ENCODE measurements around the gene XXYLT1.

XXYLT1 gene

GRCh38 chr3:195238081-195238571, 32.8 kb downstream of the XXYLT1 start:
- H3K4me1 ChIP-seq (ENCODE audit: control insufficient read depth, low read length): no peaks in the 10 kb centered on the region
- H3K27me3 ChIP-seq (ENCODE audit: control insufficient read depth, low read length): no peaks in the 10 kb centered on the region
- H3K79me2 ChIP-seq (ENCODE audit: control insufficient read depth, low read length): 0 out of 2 replicates have a peak, but pooled peaks cover 4% of the 10 kb centered on the region
- no peaks in the 10 kb centered on the region for H3F3A ChIP-seq (ENCODE audit: control insufficient read depth, insufficient read depth)
- H3K9me2 ChIP-seq (replicated peaks; ENCODE audit: control insufficient read depth, low read length): no peaks in the 10 kb centered on the region
- no peak overlapping the region for H3K4me2 ChIP-seq (ENCODE audit: low read length)
- no peaks in the 10 kb centered on the region for H3K36me3 ChIP-seq (ENCODE audit: control insufficient read depth, low read length)
- H4K20me1 ChIP-seq (ENCODE audit: control insufficient read depth, insufficient read depth, low read depth, low read length): no peaks in the 10 kb centered on the region
- TF ChIP-seq, protein P1, sequence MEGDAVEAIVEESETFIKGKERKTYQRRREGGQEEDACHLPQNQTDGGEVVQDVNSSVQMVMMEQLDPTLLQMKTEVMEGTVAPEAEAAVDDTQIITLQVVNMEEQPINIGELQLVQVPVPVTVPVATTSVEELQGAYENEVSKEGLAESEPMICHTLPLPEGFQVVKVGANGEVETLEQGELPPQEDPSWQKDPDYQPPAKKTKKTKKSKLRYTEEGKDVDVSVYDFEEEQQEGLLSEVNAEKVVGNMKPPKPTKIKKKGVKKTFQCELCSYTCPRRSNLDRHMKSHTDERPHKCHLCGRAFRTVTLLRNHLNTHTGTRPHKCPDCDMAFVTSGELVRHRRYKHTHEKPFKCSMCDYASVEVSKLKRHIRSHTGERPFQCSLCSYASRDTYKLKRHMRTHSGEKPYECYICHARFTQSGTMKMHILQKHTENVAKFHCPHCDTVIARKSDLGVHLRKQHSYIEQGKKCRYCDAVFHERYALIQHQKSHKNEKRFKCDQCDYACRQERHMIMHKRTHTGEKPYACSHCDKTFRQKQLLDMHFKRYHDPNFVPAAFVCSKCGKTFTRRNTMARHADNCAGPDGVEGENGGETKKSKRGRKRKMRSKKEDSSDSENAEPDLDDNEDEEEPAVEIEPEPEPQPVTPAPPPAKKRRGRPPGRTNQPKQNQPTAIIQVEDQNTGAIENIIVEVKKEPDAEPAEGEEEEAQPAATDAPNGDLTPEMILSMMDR (IDR thresholded peaks at IDR 0.05; ENCODE audit: low read depth, low read length, poor library complexity, severe bottlenecking): no peak
- no peak for TF ChIP-seq EZH2phosphoT487 (IDR thresholded peaks at IDR 0.05; ENCODE audit: borderline replicate concordance, low read length)
- no peak overlapping the region for H3K4me3 ChIP-seq (ENCODE audit: low read length)
- no peaks in the 10 kb centered on the region for H3K9me3 ChIP-seq (ENCODE audit: control insufficient read depth, insufficient read depth, low read length)
- H3K27ac ChIP-seq (ENCODE audit: low read depth, low read length): no peak overlapping the region

DNA sequence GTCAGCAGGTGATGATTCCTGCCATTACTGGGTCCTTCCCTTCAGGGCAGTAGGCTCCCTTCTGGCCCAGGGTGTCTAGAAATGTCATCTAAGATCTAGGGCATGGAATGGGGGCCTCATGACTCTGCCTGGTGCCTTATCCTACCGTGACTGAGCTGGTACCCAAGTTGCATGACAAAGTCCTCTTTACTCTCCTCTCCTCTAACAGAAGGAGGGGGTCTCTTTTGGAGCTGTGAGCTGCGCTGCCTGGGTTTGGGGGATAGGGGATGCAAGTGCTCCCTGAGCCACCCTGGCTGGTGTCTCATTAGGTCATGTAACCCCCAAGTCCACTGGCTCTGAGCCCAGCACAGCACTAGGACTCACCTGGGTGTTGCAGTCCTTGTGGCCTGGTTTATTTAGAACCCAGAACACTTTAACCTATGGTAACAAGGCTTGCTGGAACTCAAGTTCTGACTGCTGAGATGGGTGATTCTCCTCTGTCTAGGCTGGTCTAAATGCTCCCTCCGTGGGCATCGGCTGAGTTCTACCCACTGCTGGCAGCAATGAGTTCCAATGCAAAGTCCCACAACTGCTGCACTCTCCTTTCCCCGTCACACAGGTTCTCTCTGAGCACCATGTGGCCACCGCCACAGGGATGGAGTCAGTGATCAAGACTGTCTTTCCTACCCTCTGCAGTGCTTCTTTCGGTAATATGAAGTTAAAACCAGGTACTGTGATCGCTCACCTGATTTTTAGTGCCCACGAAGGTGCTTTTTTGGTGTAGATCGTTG, 34.0 kb downstream of the XXYLT1 start:
- no peaks in the 10 kb centered on the region for H3K4me1 ChIP-seq (ENCODE audit: control insufficient read depth, low read length)
- H3K79me2 ChIP-seq (ENCODE audit: control insufficient read depth, low read length): 0 out of 2 replicates have a peak, but pooled peaks cover 4% of the 10 kb centered on the region
- no peak overlapping the region for H3K4me3 ChIP-seq (ENCODE audit: low read length)
- H3K27me3 ChIP-seq (ENCODE audit: control insufficient read depth, low read length): no peaks in the 10 kb centered on the region
- H3K4me2 ChIP-seq (ENCODE audit: low read length): no peak overlapping the region
- H4K20me1 ChIP-seq (ENCODE audit: control insufficient read depth, insufficient read depth, low read depth, low read length): no peaks in the 10 kb centered on the region
- H3K9me2 ChIP-seq (replicated peaks; ENCODE audit: control insufficient read depth, low read length): no peaks in the 10 kb centered on the region
- H3K36me3 ChIP-seq (ENCODE audit: control insufficient read depth, low read length): no peaks in the 10 kb centered on the region
- no peak overlapping the region for H3K27ac ChIP-seq (ENCODE audit: low read depth, low read length)
- TF ChIP-seq EZH2phosphoT487 (IDR thresholded peaks at IDR 0.05; ENCODE audit: borderline replicate concordance, low read length): no peak
- TF ChIP-seq, protein P1 (IDR thresholded peaks at IDR 0.05; ENCODE audit: low read depth, low read length, poor library complexity, severe bottlenecking): no peak
- H3K9me3 ChIP-seq (ENCODE audit: control insufficient read depth, insufficient read depth, low read length): no peaks in the 10 kb centered on the region
- H3F3A ChIP-seq (ENCODE audit: control insufficient read depth, insufficient read depth): no peaks in the 10 kb centered on the region

DNA sequence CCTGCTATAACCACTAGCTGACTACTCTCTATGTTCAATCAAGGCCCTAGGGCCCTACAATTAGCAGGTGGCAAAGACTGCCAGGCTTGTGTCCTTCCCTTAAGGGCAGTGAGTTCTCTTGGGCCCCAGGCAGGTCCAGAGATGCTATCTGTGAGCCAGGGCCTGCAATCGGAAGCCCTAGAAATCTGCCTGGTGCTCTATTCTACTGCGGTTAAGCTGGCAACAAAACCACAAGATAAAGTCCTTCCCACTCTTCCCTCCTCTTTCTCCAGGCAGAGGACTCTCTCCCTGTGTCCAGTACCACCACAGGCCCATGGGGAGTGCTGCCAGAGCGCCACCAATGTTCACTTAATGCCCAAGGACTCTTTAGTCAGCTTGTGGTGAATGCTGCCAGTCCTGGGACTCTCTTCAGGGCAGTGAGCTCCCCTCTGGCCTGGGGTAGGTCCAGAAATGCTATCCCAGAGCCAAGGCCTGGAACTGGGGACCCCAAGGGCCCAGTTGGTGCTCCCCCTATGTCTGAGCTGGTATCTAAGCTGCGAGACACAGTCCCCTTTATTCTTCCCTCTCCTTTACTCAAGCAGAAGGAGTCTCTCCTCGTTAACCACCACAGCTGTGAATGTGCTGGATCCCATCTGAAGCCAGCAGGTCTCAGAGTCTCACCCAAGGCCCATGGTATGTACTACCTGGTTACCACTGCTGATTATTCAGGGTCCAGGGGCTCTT, 34.7 kb downstream of the XXYLT1 start:
- no peaks in the 10 kb centered on the region for H3K36me3 ChIP-seq (ENCODE audit: control insufficient read depth, low read length)
- no peaks in the 10 kb centered on the region for H4K20me1 ChIP-seq (ENCODE audit: control insufficient read depth, insufficient read depth, low read depth, low read length)
- no peak overlapping the region for H3K4me2 ChIP-seq (ENCODE audit: low read length)
- TF ChIP-seq, protein P1 (IDR thresholded peaks at IDR 0.05; ENCODE audit: low read depth, low read length, poor library complexity, severe bottlenecking): no peak
- no peak for TF ChIP-seq EZH2phosphoT487 (IDR thresholded peaks at IDR 0.05; ENCODE audit: borderline replicate concordance, low read length)
- no peaks in the 10 kb centered on the region for H3K9me2 ChIP-seq (replicated peaks; ENCODE audit: control insufficient read depth, low read length)
- H3K27ac ChIP-seq (ENCODE audit: low read depth, low read length): no peak overlapping the region
- H3K79me2 ChIP-seq (ENCODE audit: control insufficient read depth, low read length): 0 out of 2 replicates have a peak, but pooled peaks cover 4% of the 10 kb centered on the region
- H3K9me3 ChIP-seq (ENCODE audit: control insufficient read depth, insufficient read depth, low read length): no peaks in the 10 kb centered on the region
- no peaks in the 10 kb centered on the region for H3F3A ChIP-seq (ENCODE audit: control insufficient read depth, insufficient read depth)
- no peaks in the 10 kb centered on the region for H3K27me3 ChIP-seq (ENCODE audit: control insufficient read depth, low read length)
- H3K4me1 ChIP-seq (ENCODE audit: control insufficient read depth, low read length): no peaks in the 10 kb centered on the region
- no peak overlapping the region for H3K4me3 ChIP-seq (ENCODE audit: low read length)

Data from DOHH2 (cell line).